NCI-H2029 treated with DMSO at 0.1 percent for 48 hours (cell line): ENCODE data around the gene NUP37.

Experiments
- DNase-seq: peaks from one replicate; lab custom pipeline; 2025; lab: John Stamatoyannopoulos, UW

Gene NUP37

GRCh38 chr12:102026728-102027127 lies 93.2 kb downstream of the NUP37 start:
- no peak for DNase-seq

GRCh38 chr12:102024765-102025164 lies 95.1 kb downstream of the NUP37 start:
- DNase-seq, result no peak

- no peak for DNase-seq
These were observed 96.5 kb downstream of the NUP37 start for GRCh38 chr12:102023343-102023930.
